ENCODE data around the gene ANO5. TPM values are rescaled to one million over a fixed set of nuclear protein-coding genes. Genes with fewer than 3 reads are reported as not detected.

The ANO5 gene
- total and polyA plus RNA-seq, 9 of the 15 experiments (the other 6 are each of a cell fraction or from before 2014, with no cell fraction given) = 0.16 to 0.58 (median 0.28) TPM

GRCh38 chr11:22256876-22257275, 64.0 kb downstream of the ANO5 start:
- Histone ChIP-seq H3K36me3 (ENCODE audit: control insufficient read depth, insufficient read depth, low read length) (no peaks in the 10 kb centered on the region), H3K79me2 (ENCODE audit: control insufficient read depth, insufficient read depth, low read length) (no peaks in the 10 kb centered on the region), H4K20me1 (replicated peaks; ENCODE audit: control insufficient read depth, insufficient read depth, low read length) (no peaks in the 10 kb centered on the region), H3K4me2 (ENCODE audit: insufficient read depth, low read length) (no peak overlapping the region), H3K4me3 (no peak overlapping the region), H3K4me1 (replicated peaks in 1 of 2; ENCODE audit: control insufficient read depth in 2 of 2, insufficient read depth in 2 of 2, low read length in 2 of 2) (no peaks in the 10 kb centered on the region), H3K9me1 (ENCODE audit: control insufficient read depth, insufficient read depth, low read length) (no peaks in the 10 kb centered on the region), H3K27me3 (ENCODE audit: control insufficient read depth in 2 of 2, insufficient read depth in 2 of 2, low read length in 2 of 2) (no peaks in the 10 kb centered on the region), H3K9ac (ENCODE audit: insufficient read depth in 1 of 2, low read depth in 2 of 2, low read length in 2 of 2) (no peak overlapping the region), H3K9me3 (replicated peaks; ENCODE audit: control insufficient read depth, insufficient read depth, low read depth, low read length) (no peaks in the 10 kb centered on the region), H2AFZ (ENCODE audit: low read depth, low read length) (no peak overlapping the region), H3K27ac (ENCODE audit: extremely low read depth, low read depth, low read length) (no peak overlapping the region)
- ATAC-seq (no peak), FAIRE-seq (no peak), DNase-seq (ENCODE audit: extremely low read depth in 1 of 4, low spot score in 3 of 4) (no peak)
- in situ Hi-C loops (cut with MboI) = no loop called here
- no TSS peak for BruUV-seq (replicated peaks)
- TF ChIP-seq NR2C1 (IDR thresholded peaks at IDR 0.05) (no peak), NR2C1 (tag; IDR thresholded peaks at IDR 0.05) (no peak), C11orf30 (IDR thresholded peaks at IDR 0.05; ENCODE audit: low read depth) (peak; percentile 52; the same call in 1 of the 2 replicates), ZNF316 (IDR thresholded peaks at IDR 0.05) (peak; percentile 81), ZNF184 (CRISPR knock-in tag; IDR thresholded peaks at IDR 0.05) (no peak)
- 0% methylated on average over 1 of the region's 1 CpG for WGBS (ENCODE audit: insufficient coverage, low coverage, missing lambda C conversion rate)
- ChIA-PET POLR2A (no interaction called here), CTCF (ENCODE audit: low intra/inter-chr PET ratio) (no interaction called here)
- intact Hi-C loops (cut with micrococcal nuclease) = loop anchor here (10.0 kb wide), 1 partner anchor 528 kb away; no protein-coding TSS in a partner anchor

GRCh38 chr11:22263613-22264012, 70.7 kb downstream of the ANO5 start:
- H3K4me3 ChIP-seq = no peak overlapping the region
- no peaks in the 10 kb centered on the region for H4K20me1 ChIP-seq (replicated peaks; ENCODE audit: control insufficient read depth, insufficient read depth, low read length)
- H3K27ac ChIP-seq (ENCODE audit: extremely low read depth, low read depth, low read length) = no peak overlapping the region
- no peaks in the 10 kb centered on the region for H3K79me2 ChIP-seq (ENCODE audit: control insufficient read depth, insufficient read depth, low read length)
- no peak overlapping the region for H2AFZ ChIP-seq (ENCODE audit: low read depth, low read length)
- WGBS (ENCODE audit: insufficient coverage, low coverage, missing lambda C conversion rate) = 0% methylated on average over 2 of the region's 2 CpGs
- no peak for ATAC-seq
- H3K9ac ChIP-seq (ENCODE audit: insufficient read depth in 1 of 2, low read depth in 2 of 2, low read length in 2 of 2) = no peak overlapping the region
- no peaks in the 10 kb centered on the region for H3K9me1 ChIP-seq (ENCODE audit: control insufficient read depth, insufficient read depth, low read length)
- H3K27me3 ChIP-seq (ENCODE audit: control insufficient read depth in 2 of 2, insufficient read depth in 2 of 2, low read length in 2 of 2) = no peaks in the 10 kb centered on the region
- in situ Hi-C loops (cut with MboI) = no loop called here
- H3K36me3 ChIP-seq (ENCODE audit: control insufficient read depth, insufficient read depth, low read length) = no peaks in the 10 kb centered on the region
- H3K4me2 ChIP-seq (ENCODE audit: insufficient read depth, low read length) = no peak overlapping the region
- FAIRE-seq = no peak
- ChIA-PET POLR2A (no interaction called here), CTCF (ENCODE audit: low intra/inter-chr PET ratio) (no interaction called here)
- no TSS peak for BruUV-seq (replicated peaks)
- no peak for DNase-seq (ENCODE audit: extremely low read depth in 1 of 4, low spot score in 3 of 4)
- H3K4me1 ChIP-seq (replicated peaks in 1 of 2; ENCODE audit: control insufficient read depth in 2 of 2, insufficient read depth in 2 of 2, low read length in 2 of 2) = no peaks in the 10 kb centered on the region
- intact Hi-C loops (cut with micrococcal nuclease) = no loop called here
- H3K9me3 ChIP-seq (replicated peaks; ENCODE audit: control insufficient read depth, insufficient read depth, low read depth, low read length) = no peaks in the 10 kb centered on the region
- no peak for TF ChIP-seq ZNF318 (IDR thresholded peaks at IDR 0.05; ENCODE audit: borderline replicate concordance in 1 of 2, low read depth in 1 of 2)
- TF ChIP-seq ZNF778 (CRISPR knock-in tag; IDR thresholded peaks at IDR 0.05) = no peak
- no peak for TF ChIP-seq STAT5A (IDR thresholded peaks at IDR 0.05; ENCODE audit: borderline replicate concordance, low read length)
- no peak for TF ChIP-seq ZNF583 (CRISPR knock-in tag; IDR thresholded peaks at IDR 0.05)
- no peak for TF ChIP-seq KLF6 (CRISPR knock-in tag; IDR thresholded peaks at IDR 0.05; ENCODE audit: borderline replicate concordance)
- no peak for TF ChIP-seq POLR2B (IDR thresholded peaks at IDR 0.05; ENCODE audit: low read depth, partially characterized antibody)
